NCI-H460 (cell line): ENCODE results near the gene ZCCHC24. TPM values are rescaled to one million over a fixed set of nuclear protein-coding genes. Genes with fewer than 3 reads are reported as not detected.

Source experiments
- DNase-seq: peaks from one replicate; pipeline ENCODE4 v3.0.0-alpha.2; 2016; ENCODE audit warnings: low read depth; ENCODE audit errors: extremely low read depth
- total RNA-seq: library from RNA; depleted of rRNA; stranded (reverse); fragments of >200 nt; shearing (Covaris generic); gene quantifications from 2 replicates; pipeline ENCODE4 v1.2.3, GENCODE V29; 2014

Gene ZCCHC24
- total RNA-seq, 1 experiment from 2014 or later, result 3.2 TPM

GRCh38 chr10:79415736-79416577 lies 29.5 kb downstream of the ZCCHC24 start:
- no peak for DNase-seq

- no peak for DNase-seq
Measured at GRCh38 chr10:79414714-79415113, 30.7 kb downstream of the ZCCHC24 start.

- no peak for DNase-seq
Measured at GRCh38 chr10:79413196-79413595, 32.2 kb downstream of the ZCCHC24 start.

- DNase-seq, result no peak
Measured at GRCh38 chr10:79412516-79412915, 32.9 kb downstream of the ZCCHC24 start.

DNA sequence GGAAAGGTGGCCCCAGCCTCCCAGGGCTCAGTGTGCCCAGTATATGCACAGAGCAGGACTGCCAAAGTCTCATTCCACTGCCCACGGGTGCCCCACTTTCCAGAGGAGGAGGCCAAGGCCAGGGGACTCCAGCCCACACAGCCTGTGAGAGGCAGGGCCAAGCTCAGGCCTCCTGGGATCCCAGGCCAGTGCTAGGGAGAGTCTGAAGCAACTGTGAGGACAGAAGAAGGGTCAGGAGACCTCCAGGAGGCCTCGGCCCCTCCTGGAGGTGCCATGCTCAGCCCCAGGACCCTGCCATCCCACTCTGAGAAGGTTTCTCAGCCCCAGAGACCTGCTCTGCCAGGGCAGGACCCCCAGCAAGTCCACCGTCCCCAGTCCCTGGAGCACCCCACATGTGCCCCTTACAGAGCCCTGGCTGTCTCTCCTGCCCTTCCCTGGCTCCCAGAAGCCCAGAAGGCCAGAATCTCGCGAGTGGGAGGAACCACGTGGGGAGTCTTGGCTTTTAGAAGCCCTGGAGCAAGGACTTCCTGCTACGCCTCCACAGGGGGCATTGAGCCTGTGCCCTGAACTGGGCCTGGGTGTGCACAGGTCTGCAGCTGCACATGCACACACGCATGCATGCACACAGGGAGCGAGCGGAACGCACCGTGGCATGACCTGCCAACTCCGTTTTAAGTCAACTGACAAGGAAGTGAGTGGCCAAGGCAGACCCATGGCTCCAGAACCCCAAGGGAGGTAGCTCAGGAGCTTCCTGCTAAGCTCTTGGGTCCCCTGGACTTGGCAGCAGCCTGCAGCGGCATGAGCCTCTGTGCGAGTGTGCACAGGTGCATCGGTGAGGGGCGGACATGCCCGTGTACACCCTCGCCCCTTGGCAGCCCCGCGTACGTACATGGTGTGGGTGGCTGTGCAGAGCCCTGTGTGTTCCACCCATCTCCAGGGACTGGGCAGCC lies 33.6 kb downstream of the ZCCHC24 start:
- DNase-seq, result no peak

GRCh38 chr10:79410315-79411094 lies 34.9 kb downstream of the ZCCHC24 start:
- no peak for DNase-seq

- no peak for DNase-seq
Measured at GRCh38 chr10:79409726-79410085, 35.7 kb downstream of the ZCCHC24 start.

GRCh38 chr10:79409038-79409725 lies 36.2 kb downstream of the ZCCHC24 start:
- no peak for DNase-seq

GRCh38 chr10:79407811-79408795 lies 37.3 kb downstream of the ZCCHC24 start:
- no peak for DNase-seq

DNA sequence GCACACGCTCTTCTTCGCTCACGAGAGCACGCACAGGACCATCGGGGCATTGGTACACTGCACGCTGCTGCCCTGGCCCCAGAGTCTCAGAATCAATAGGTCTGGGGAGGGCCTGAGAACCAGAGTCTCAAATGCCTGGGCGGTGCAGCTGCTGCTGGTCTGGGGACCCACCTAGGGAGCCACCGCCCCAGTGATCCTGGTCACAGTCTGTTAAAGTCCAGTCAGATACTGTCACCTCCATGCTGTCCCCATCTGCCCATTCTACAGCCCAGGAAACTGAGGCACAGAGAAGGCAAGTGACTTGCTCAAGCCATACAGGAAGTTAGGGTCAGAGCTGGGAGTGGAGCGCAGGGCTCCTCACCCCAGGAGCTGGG lies 38.0 kb downstream of the ZCCHC24 start:
- no peak for DNase-seq

- no peak for DNase-seq
Measured at GRCh38 chr10:79406683-79407422, 38.6 kb downstream of the ZCCHC24 start.

DNA sequence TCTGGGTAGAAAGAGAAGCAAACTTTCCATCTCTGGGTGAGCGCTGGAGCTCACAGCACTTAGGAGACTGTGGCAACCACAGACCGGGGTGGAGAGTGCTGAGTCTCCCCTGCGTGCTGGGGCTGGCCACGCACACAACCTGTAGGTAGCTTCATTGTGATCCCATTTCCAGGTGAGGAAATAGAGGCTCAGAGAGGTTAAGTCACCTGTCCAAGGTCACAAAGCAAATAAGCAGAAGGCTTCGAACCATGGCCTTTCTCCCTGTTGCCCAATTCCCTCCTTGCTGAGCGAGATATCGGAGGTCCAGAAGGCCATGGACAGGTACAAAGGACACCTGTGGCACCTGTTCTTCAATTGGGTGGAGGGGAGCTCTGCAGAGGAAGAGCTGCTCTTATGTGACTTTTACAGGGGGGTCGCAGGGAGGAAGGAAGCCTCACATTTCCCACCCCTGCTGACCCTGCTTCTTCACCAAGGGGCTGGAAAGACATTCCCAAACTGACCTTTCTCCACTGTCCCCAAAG lies 39.4 kb downstream of the ZCCHC24 start:
- DNase-seq, result no peak

- DNase-seq, result no peak
Measured at GRCh38 chr10:79405221-79405994, 40.0 kb downstream of the ZCCHC24 start.

GRCh38 chr10:79404690-79405131 lies 40.7 kb downstream of the ZCCHC24 start:
- no peak for DNase-seq

DNA sequence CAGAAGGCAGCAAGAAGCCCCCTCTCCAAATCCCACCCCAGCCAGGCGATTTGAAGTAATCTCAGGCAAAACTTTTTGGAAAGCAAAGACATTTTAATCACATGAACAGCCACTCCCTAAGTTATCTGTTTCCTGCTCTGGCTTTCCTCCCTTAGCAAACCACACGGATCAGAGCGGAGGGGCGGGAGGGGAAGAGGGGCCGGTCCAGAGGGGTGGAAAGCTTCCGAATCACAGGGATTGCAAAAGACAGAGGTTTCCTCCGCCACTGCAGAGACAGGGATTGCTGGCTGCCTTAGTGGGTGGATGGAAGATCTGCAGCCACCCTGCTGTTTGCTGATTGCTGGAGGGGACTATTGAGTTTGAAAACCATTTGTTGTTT lies 41.2 kb downstream of the ZCCHC24 start:
- no peak for DNase-seq

- DNase-seq, result no peak
Measured at GRCh38 chr10:79403441-79404230, 41.8 kb downstream of the ZCCHC24 start.

DNA sequence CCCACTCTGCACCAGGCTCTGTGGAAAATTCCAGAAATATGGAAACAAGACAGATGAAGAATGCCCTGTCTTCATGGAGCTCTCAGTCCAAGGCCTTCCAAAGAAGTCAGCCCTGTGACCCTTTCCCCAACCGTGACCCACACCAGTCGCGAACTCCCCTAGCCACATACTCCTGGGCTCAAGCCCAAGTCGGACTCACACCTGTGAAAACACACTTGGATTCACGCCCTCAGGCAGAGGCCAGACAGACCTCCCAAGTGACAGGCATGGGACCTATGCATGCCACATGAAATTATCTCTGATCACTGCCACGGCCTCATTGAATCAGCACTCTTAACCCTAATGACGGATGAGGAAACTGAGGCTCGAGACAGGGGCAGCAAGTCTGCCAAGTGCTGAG lies 42.5 kb downstream of the ZCCHC24 start:
- DNase-seq, result no peak
